Astrocyte (in vitro differentiated cells and primary cell): ENCODE results near the gene ACVR1.

Experiments used
- EZH2 ChIP-seq: IDR thresholded peaks from 2 replicates; pipeline ENCODE4 v1.6.1; 2012; ENCODE audit warnings: mild to moderate bottlenecking, low read length, inconsistent platforms; ENCODE audit not compliant: insufficient read depth
- TF ChIP-seq, protein P1 (sequence below): IDR thresholded peaks from 2 replicates; pipeline ENCODE4 v1.5.1; 2011; ENCODE audit warnings: low read depth, mild to moderate bottlenecking, inconsistent platforms, low read length, moderate library complexity; ENCODE audit not compliant: insufficient read depth

DNA sequence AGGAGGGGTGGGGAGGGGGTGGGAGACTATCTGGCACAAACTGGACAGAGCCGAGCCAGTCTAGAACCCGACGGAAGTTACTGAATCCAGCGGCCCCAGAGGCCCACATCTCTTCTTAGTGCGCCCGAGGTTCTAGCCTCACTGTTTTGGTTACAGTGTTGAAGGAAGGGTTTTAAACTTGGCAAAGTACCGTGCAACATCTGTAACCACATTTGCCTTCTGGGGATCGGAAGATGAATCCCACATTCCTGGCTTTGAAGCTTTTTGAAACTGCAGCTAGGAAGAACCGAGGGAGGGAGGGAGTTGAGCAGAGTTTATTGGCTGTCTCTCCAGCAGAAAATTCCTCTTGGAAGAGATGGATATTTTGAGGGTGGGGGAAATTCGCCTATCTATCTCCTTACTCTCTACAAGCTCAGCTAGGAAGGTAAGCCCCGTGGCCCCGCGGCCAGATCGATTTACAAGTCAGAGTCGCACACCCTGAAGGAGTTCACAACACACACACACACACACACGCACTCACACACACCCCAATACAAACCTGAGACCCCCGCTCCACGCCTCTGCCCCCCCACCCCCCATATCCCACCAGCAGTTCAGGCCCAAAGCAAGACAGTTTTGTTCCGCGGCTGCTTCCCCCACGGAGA lies 1.0 kb downstream of the ACVR1 start:
- TF ChIP-seq, protein P1, sequence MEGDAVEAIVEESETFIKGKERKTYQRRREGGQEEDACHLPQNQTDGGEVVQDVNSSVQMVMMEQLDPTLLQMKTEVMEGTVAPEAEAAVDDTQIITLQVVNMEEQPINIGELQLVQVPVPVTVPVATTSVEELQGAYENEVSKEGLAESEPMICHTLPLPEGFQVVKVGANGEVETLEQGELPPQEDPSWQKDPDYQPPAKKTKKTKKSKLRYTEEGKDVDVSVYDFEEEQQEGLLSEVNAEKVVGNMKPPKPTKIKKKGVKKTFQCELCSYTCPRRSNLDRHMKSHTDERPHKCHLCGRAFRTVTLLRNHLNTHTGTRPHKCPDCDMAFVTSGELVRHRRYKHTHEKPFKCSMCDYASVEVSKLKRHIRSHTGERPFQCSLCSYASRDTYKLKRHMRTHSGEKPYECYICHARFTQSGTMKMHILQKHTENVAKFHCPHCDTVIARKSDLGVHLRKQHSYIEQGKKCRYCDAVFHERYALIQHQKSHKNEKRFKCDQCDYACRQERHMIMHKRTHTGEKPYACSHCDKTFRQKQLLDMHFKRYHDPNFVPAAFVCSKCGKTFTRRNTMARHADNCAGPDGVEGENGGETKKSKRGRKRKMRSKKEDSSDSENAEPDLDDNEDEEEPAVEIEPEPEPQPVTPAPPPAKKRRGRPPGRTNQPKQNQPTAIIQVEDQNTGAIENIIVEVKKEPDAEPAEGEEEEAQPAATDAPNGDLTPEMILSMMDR, result no peak
- no peak for TF ChIP-seq EZH2
